GM23248 (cell line): ENCODE measurements around the gene DVL3.

Experiments used
- EZH2 ChIP-seq: fragments of 200-600 bp; sonication (generic); IDR thresholded peaks from 2 replicates; pipeline ENCODE4 v1.6.1; 2018; ENCODE audit warnings: antibody characterized with exemption, mild to moderate bottlenecking; ENCODE audit not compliant: insufficient read depth, poor library complexity, severe bottlenecking
- EZH2phosphoT487 ChIP-seq: fragments of 200-600 bp; sonication (generic); IDR thresholded peaks from 2 replicates; pipeline ENCODE4 v1.6.1; 2018; ENCODE audit warnings: antibody characterized with exemption, moderate library complexity, mild to moderate bottlenecking, low read depth; ENCODE audit not compliant: insufficient read depth

DNA sequence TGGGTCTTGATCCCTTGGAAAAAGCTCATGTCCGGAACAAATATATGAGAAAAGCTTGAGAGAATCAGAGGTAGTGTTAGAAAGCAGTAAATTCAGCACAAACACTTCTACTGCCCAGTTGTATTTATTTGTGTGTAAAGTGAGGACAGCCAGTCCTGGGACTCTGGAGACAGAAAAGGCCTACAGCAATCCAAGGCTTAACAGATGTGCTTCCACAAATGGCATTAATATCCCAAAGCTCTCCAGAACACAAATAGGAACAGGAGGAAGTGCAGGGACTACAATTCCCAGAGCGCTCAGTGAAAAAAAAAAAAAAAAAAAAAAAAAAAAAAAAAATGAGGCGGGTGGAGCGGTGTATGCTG is 19.1 kb downstream of the DVL3 start:
- TF ChIP-seq EZH2 (no peak), EZH2phosphoT487 (no peak)
